Ishikawa (cell line): ENCODE results near the gene MAPK12.

Source experiments
- CEBPB ChIP-seq: IDR thresholded peaks from 2 replicates; pipeline ENCODE4 v1.6.1; 2012
- CREB1 ChIP-seq: IDR thresholded peaks from 2 replicates; pipeline ENCODE4 v1.6.1; 2012; ENCODE audit warnings: low read depth
- EGR1 ChIP-seq: IDR thresholded peaks from 2 replicates; pipeline ENCODE4 v1.6.1; 2012
- EP300 ChIP-seq: IDR thresholded peaks from 2 replicates; pipeline ENCODE4 v1.6.1; 2012; ENCODE audit warnings: borderline replicate concordance
- FOXM1 ChIP-seq: IDR thresholded peaks from 2 replicates; pipeline ENCODE4 v1.6.1; 2012; ENCODE audit warnings: low read depth, borderline replicate concordance
- NFIC ChIP-seq: IDR thresholded peaks from 2 replicates; pipeline ENCODE4 v1.6.1; 2012
- RAD21 ChIP-seq: IDR thresholded peaks from 2 replicates; pipeline ENCODE4 v1.6.1; 2012; ENCODE audit warnings: low read depth
- TAF1 ChIP-seq: IDR thresholded peaks from 2 replicates; pipeline ENCODE4 v1.6.1; 2012; ENCODE audit warnings: low read depth, mild to moderate bottlenecking
- TCF12 ChIP-seq: IDR thresholded peaks from 2 replicates; pipeline ENCODE4 v1.6.1; 2012; ENCODE audit warnings: low read depth
- TEAD4 ChIP-seq: IDR thresholded peaks from 2 replicates; pipeline ENCODE4 v1.6.1; 2012
- YY1 ChIP-seq: IDR thresholded peaks from 2 replicates; pipeline ENCODE4 v1.6.1; 2012; ENCODE audit warnings: low read depth
- ZBTB7A ChIP-seq: IDR thresholded peaks from 2 replicates; pipeline ENCODE4 v1.6.1; 2012; ENCODE audit warnings: low read depth
- TF ChIP-seq, protein P1 (sequence below): IDR thresholded peaks from 2 replicates; pipeline ENCODE4 v1.6.1; 2012
- TF ChIP-seq, protein P2 (sequence below): IDR thresholded peaks from 2 replicates; pipeline ENCODE4 v1.6.1; 2012; ENCODE audit warnings: low read depth, mild to moderate bottlenecking
- TF ChIP-seq, protein P3 (sequence below): IDR thresholded peaks from 2 replicates; pipeline ENCODE4 v1.6.1; 2012

MAPK12 gene

DNA sequence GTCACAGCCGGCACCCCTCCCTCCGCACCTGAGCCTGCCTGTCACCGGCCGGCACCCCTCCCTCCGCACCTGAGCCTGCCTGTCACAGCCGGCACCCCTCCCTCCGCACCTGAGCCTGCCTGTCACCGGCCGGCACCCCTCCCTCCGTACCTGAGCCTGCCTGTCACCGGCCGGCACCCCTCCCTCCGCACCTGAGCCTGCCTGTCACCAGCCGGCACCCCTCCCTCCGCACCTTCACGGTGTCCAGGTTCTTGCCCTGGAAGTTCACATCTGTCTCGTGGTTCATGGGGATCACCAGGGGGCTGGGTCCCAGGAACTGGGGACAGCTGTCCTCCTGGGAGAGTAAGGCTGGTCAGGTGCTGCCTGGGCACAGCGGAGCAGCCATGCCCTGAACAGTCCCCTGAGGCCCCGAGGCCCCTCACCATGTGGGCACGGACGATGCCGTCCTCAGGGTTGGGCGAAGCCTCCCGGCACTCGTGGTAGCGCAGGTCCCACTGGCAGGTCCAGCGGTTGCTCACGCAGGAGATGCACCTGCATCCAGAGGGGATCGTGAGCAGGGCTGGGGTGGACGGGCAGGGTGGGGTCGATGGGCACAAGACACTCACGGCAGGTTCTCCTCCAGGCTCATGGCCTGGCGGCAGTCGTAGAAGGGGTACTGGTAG is 24.2 kb upstream of the MAPK12 start:
- no peak for TF ChIP-seq EP300
- TF ChIP-seq FOXM1, result no peak
- TF ChIP-seq TCF12, result no peak
- no peak for TF ChIP-seq NFIC
- TF ChIP-seq ZBTB7A, result no peak
- TF ChIP-seq, protein P1, sequence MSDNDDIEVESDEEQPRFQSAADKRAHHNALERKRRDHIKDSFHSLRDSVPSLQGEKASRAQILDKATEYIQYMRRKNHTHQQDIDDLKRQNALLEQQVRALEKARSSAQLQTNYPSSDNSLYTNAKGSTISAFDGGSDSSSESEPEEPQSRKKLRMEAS, result no peak
- TF ChIP-seq CEBPB, result no peak
- no peak for TF ChIP-seq CREB1
- TF ChIP-seq, protein P2, sequence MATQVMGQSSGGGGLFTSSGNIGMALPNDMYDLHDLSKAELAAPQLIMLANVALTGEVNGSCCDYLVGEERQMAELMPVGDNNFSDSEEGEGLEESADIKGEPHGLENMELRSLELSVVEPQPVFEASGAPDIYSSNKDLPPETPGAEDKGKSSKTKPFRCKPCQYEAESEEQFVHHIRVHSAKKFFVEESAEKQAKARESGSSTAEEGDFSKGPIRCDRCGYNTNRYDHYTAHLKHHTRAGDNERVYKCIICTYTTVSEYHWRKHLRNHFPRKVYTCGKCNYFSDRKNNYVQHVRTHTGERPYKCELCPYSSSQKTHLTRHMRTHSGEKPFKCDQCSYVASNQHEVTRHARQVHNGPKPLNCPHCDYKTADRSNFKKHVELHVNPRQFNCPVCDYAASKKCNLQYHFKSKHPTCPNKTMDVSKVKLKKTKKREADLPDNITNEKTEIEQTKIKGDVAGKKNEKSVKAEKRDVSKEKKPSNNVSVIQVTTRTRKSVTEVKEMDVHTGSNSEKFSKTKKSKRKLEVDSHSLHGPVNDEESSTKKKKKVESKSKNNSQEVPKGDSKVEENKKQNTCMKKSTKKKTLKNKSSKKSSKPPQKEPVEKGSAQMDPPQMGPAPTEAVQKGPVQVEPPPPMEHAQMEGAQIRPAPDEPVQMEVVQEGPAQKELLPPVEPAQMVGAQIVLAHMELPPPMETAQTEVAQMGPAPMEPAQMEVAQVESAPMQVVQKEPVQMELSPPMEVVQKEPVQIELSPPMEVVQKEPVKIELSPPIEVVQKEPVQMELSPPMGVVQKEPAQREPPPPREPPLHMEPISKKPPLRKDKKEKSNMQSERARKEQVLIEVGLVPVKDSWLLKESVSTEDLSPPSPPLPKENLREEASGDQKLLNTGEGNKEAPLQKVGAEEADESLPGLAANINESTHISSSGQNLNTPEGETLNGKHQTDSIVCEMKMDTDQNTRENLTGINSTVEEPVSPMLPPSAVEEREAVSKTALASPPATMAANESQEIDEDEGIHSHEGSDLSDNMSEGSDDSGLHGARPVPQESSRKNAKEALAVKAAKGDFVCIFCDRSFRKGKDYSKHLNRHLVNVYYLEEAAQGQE, result no peak

DNA sequence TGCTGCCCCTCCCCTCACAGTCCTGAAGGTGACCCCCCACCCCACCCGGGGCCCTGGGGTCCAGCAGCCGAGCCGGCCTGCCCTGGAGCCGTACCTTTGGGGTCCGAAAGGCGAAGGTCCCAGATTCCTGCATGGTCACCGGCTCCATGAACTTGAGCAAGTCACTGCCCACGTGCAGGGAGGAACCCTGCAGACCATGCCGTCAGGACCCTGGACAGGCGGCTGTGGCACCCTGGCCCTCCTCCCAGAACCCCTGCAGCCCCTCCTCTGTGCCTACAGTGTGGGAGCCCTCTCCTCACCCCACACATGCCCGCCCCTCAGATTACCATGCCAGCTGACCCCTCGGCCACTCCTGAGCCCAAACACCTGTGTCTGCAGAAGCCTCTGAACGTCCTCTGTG is 23.0 kb upstream of the MAPK12 start:
- no peak for TF ChIP-seq NFIC
- no peak for TF ChIP-seq EGR1
- TF ChIP-seq TEAD4, result no peak
- TF ChIP-seq FOXM1, result no peak
- TF ChIP-seq, protein P2, result peak; percentile 54

DNA sequence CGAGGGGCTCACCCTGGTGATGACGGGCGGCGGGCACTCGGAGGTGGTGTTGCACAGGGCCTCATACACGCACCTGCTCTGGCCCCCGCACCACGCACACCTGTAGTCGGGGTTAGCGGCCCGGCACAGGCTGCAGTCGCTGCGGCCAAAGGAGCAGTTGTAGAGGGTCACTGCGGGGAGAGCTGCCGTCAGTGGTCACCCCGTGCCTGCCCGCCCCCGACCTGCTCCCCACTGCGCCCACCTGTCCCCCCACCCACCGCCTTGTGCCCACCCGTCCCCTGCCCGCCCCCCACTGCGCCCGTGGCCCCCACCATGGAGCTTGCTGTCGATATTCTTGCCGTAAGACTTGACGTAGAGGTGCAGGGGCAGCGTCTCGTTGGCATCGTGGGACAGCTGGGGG is 22.3 kb upstream of the MAPK12 start:
- TF ChIP-seq EP300 (no peak), TCF12 (no peak), RAD21 (no peak), CREB1 (no peak), EGR1 (no peak), NFIC (no peak), ZBTB7A (no peak), TAF1 (no peak), FOXM1 (no peak)
- TF ChIP-seq, protein P3, sequence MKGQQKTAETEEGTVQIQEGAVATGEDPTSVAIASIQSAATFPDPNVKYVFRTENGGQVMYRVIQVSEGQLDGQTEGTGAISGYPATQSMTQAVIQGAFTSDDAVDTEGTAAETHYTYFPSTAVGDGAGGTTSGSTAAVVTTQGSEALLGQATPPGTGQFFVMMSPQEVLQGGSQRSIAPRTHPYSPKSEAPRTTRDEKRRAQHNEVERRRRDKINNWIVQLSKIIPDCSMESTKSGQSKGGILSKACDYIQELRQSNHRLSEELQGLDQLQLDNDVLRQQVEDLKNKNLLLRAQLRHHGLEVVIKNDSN, result no peak
- TF ChIP-seq, protein P1, result no peak
- TF ChIP-seq, protein P2, result no peak

DNA sequence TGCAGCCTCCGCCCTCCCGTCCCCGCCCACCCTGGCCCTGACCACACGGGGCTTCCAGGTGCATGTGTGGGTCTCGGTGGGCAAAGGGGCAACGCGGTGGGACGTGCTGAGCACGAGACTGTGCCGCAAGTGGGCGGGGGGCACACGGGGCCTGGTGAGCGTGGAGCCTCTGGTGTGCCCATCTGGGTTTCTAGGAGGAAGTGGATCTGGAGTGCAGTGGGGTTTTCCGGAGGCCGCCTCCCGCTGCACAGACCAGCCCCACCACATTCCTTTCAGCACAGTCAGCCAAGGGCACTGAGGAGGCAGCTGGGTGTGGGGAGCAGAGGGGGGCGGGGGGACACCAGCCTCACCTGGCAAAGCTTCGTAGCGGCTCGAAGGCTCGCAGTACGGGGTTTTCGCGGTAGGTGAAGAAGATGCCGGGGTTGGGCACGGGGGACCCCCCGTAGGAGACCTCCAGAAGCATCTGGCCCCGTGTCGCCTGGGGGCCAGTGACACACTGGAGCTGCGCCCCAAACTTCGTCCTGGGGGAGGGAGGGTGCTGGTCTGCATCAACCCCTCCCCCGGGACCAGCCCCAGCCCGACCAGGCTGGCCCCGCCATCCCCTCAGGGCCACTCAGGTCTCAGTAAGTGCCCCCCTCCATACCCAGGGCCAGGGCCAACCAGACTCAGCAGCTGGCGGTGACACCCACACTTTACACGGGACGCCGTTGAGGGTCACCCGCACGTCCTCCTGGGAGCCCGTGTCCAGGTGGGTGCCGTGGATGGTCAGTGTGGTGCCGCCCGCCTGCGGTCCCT is 21.1 kb upstream of the MAPK12 start:
- TF ChIP-seq ZBTB7A, result peak; percentile 81
- TF ChIP-seq, protein P1, result peak; percentile 76; the same call in 1 of the 2 replicates
- TF ChIP-seq NFIC, result peak; percentile 92
- TF ChIP-seq TCF12, result peak; percentile 96
- TF ChIP-seq EGR1, result peak; percentile 62; the same call in 1 of the 2 replicates
- no peak for TF ChIP-seq CREB1
- TF ChIP-seq CEBPB, result peak; percentile 47; the same call in 1 of the 2 replicates
- TF ChIP-seq FOXM1, result peak; percentile 71; the same call in 1 of the 2 replicates
- peak; percentile 93 for TF ChIP-seq EP300
- TF ChIP-seq TAF1, result no peak; the same call in 1 of the 2 replicates
- TF ChIP-seq, protein P3, result peak; percentile 53; the same call in 1 of the 2 replicates
- TF ChIP-seq YY1, result peak; percentile 47; the same call in 1 of the 2 replicates
- TF ChIP-seq, protein P2, result no peak
- peak; percentile 99 for TF ChIP-seq TEAD4
- peak; percentile 35 for TF ChIP-seq RAD21
